HG02840 (cell line): ENCODE data around the gene RAB29.

ENCODE experiments used
- ATAC-seq: cut with Tn5 transposase; IDR thresholded peaks from one replicate; pipeline ENCODE4 v1.9.1; 2021; ENCODE audit warnings: mild to moderate bottlenecking, moderate library complexity, moderate number of reproducible peaks; ENCODE audit not compliant: unreplicated experiment, low FRiP score

RAB29 gene

GRCh38 chr1:205767248-205767647, 8.0 kb downstream of the RAB29 start:
- ATAC-seq: no peak

DNA sequence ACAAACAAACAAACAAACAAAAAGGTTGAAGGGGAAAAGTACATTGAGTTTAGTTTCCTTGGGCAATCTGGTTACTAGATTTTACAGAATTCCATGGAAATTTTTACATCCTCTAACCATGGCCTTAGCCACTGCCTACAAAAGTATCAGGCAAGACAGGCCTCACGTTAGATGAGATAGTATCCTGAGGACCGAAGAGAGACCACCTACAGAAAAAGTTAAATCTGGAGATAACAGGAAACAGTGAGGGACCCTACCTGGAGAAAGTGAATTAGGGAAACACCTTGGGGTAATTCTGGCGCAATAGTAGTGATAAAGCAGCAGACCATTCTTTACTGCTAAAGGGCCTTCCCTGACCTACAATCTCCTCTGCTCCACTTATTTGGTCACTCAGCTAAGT, 8.7 kb downstream of the RAB29 start:
- no peak for ATAC-seq

- ATAC-seq: no peak
Measured at GRCh38 chr1:205766038-205766437, 9.2 kb downstream of the RAB29 start.

DNA sequence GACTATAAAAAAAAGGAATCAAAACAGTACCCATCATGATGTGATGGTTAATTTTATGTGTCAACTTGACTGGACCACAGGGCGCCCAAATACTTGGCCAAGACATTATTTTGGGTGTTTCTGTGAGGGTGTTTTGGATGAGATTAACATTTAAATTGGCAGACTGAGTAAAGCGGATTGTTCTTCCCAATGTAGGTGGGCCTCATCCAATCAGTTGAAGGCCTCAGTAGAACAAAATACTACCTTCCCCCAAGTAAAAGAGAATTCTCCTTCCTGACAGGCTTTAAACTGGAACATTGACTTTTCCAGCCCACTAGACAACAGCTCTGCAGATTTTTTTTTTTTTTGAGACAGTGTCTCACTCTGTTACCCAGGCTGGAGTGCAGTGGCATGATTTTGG, 10.7 kb downstream of the RAB29 start:
- ATAC-seq: no peak

GRCh38 chr1:205763980-205764379, 11.3 kb downstream of the RAB29 start:
- ATAC-seq: no peak

DNA sequence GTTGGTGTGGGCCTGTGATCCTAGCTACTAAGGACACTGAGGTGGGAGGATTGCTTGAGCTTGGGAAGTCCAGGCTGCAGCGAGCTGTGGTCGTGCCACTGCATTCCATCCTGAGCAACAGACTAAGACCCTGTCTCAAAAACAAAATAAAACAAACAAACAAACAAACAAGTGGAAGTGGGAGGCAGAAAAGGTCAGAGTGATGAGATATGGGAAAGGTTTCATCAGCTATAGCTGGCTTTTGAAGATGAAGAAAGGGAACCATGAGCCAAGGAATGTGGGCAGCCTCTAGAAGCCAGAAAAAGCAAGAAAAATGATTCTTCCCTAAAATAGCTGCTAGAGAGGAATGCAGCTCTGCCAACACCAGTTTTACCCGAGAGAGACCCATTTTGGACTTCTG, 14.7 kb downstream of the RAB29 start:
- ATAC-seq: no peak

DNA sequence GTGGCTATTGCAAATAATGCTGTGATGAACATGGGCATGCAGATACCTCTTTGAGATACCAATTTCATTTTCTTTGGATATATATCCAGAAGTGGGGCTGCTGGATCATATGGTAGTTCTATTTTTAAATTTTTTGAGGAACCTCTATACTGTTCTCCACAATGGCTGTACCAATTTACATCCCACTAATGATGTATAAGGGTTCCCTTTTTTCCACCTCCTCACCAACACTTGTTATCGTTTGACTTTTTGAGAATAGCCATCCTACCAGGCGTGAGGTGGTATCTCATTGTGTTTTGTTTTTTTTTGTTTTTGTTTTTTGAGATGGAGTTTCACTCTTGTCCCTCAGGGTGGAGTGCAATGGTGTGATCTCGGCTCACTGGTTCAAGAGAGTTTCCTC, 18.7 kb downstream of the RAB29 start:
- no peak for ATAC-seq

DNA sequence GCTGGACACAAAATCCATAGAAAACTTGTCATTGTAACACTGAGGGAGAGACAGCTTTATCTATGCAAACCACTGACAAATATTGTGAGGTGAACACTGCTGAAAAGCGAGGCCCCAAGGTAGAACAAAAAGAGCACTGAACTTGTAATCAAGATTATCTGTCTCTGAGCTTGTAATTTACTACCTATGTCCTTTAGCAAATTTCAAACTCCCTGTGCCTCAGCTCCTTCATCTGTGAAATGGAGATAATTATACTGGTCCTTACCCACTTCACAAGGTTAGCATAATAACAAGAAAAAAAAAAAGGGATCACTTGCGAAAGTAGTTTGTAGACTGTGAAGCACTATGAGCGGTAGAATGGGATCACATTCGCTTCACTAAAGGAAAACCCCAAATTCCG, 20.4 kb downstream of the RAB29 start:
- ATAC-seq: no peak

- no peak for ATAC-seq
Measured at GRCh38 chr1:205751036-205751651, 24.1 kb downstream of the RAB29 start.

GRCh38 chr1:205750138-205751035, 24.9 kb downstream of the RAB29 start, which contains the start of gene NUCKS1:
Gene NUCKS1 (minus strand): TSS chr1:205750182. CDS start chr1:205749973, 209 bp downstream.
- peak; percentile 70 for ATAC-seq

DNA sequence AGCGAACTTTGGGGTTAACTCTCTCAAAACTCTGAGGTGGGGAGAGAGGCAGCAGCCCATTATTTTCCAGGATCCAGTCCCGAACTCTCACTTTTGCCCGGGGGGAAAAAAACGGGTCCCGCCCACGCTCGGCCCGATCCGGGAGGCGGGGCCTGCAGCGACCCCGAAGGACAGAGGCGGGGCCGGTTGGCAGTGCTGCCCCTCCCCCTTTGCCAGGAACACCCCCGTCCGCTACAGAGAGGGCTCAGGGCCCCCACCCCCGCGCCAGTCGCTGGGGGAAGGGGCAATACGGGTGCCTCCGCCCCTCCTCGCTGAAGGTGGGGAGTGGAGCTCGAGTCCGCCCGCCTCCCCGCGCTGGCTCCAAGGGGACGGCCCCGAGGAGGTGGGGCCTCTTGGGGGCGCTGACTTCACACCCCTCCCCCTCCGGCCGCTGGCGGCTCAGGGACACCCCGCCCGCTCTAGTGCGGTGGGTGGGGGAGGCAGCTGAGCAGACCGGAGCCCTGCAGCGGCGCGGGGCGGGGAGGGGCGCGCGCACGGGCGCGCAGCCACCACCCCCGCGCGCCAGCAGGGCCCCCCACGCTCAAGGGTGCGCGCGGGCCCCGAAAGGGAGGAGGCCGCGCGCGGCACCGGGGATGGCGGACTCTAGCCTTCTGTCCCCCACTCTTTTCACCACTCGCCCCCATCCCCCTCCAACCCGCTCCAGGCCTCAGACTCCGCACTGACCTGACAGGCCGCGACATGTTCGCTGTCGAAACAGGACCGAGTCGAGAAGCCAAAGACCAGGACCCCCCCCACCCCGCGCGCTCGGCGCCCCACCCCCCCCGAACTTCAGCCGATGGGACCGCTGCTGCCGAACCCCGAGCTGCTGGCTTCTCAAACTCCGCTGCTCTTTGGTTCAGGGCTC, 25.8 kb downstream of the RAB29 start:
- peak; percentile 68 for ATAC-seq

GRCh38 chr1:205748403-205749233, 26.7 kb downstream of the RAB29 start:
- peak; percentile 14 for ATAC-seq

DNA sequence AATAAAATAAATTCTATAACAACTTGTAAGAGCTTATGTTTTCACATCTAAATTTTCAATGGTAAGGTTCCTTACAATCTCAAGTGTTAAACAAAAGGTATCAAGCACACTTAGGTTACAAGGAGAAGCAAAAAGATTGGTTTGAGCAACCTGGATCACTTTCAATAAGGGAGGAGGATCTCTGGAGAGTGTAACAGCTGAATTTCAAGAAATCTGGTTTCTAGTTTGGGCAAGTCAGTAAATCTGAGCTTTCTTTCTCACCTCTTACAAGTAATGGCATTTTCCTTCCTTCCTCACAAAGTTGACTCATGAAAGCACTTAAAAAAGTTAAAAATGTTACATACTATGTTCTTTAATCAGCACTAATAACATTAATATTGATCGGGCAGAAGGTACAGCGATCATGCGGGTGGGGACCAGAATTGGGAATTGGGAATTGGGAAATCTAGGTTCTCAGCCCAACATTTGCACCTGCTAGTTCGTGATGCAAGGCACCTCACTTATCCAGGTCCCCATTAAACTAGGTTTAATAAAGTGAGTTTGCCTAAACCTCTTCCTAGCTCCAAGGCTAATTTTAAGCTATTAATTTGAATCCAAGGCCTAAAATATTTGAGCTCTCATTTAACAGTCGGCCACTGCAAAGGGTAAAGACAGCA, 28.4 kb downstream of the RAB29 start:
- ATAC-seq: no peak

- ATAC-seq: no peak
Measured at GRCh38 chr1:205744403-205744802, 30.9 kb downstream of the RAB29 start.

GRCh38 chr1:205743977-205744376, 31.3 kb downstream of the RAB29 start:
- no peak for ATAC-seq

GRCh38 chr1:205741681-205742080, 33.6 kb downstream of the RAB29 start:
- ATAC-seq: no peak

- no peak for ATAC-seq
Measured at GRCh38 chr1:205739348-205740160, 35.7 kb downstream of the RAB29 start.

GRCh38 chr1:205735218-205735617, 40.1 kb downstream of the RAB29 start:
- ATAC-seq: no peak
